T47D (cell line): Measurements from ENCODE around the gene EFNB2.

Source experiments
- DNase-seq, 2 experiments: peaks; one replicate each; pipeline versions ENCODE4 v3.0.0 to v3.0.0-alpha.2; 2011 to 2012; ENCODE audit warnings: low read depth in 1 of 2, low spot score in 1 of 2
- JUND ChIP-seq: IDR thresholded peaks from 2 replicates; pipeline ENCODE4 v1.6.1; 2012; ENCODE audit warnings: low read depth
- in situ Hi-C: cut with HindIII; loops from 2 replicates; pipeline ENCODE4 v1.10.0; 2016; ENCODE audit warnings: low sequenced_read_pairs, low pct_unique_long_range_greater_than_20kb

EFNB2 gene

GRCh38 chr13:106455190-106455589 is 80.3 kb downstream of the EFNB2 start:
- DNase-seq, result no peak
- in situ Hi-C loops, result no loop called here
- TF ChIP-seq JUND, result no peak

GRCh38 chr13:106453101-106453500 is 82.4 kb downstream of the EFNB2 start:
- in situ Hi-C loops, result no loop called here
- no peak for DNase-seq
- TF ChIP-seq JUND, result no peak

- DNase-seq, result no peak
- TF ChIP-seq JUND, result no peak
- in situ Hi-C loops, result no loop called here
Measured at GRCh38 chr13:106450991-106451390, 84.5 kb downstream of the EFNB2 start.

GRCh38 chr13:106449096-106449495 is 86.4 kb downstream of the EFNB2 start:
- no peak for TF ChIP-seq JUND
- no peak for DNase-seq
- in situ Hi-C loops, result no loop called here

GRCh38 chr13:106445996-106446395 is 89.5 kb downstream of the EFNB2 start:
- in situ Hi-C loops, result no loop called here
- DNase-seq, result no peak
- TF ChIP-seq JUND, result no peak

- TF ChIP-seq JUND, result no peak
- in situ Hi-C loops, result no loop called here
- no peak for DNase-seq
Measured at GRCh38 chr13:106443607-106444322, 91.7 kb downstream of the EFNB2 start.

GRCh38 chr13:106440866-106441265 is 94.6 kb downstream of the EFNB2 start:
- in situ Hi-C loops, result no loop called here
- no peak for TF ChIP-seq JUND
- no peak for DNase-seq
